Measurements from ENCODE around the gene UTP11.

The UTP11 gene

GRCh38 chr1:38060498-38060897 is 48.0 kb downstream of the UTP11 start:
- no peak overlapping the region for H3K4me3 ChIP-seq (replicated peaks; ENCODE audit: insufficient read depth, low read length)
- no peak overlapping the region for H3K27ac ChIP-seq (replicated peaks)
- H3K27me3 ChIP-seq (ENCODE audit: insufficient read depth, poor library complexity, severe bottlenecking), result no peaks in the 10 kb centered on the region
- no peak for TF ChIP-seq GABPA (IDR thresholded peaks at IDR 0.05; ENCODE audit: low read depth)
- TF ChIP-seq, protein P1, sequence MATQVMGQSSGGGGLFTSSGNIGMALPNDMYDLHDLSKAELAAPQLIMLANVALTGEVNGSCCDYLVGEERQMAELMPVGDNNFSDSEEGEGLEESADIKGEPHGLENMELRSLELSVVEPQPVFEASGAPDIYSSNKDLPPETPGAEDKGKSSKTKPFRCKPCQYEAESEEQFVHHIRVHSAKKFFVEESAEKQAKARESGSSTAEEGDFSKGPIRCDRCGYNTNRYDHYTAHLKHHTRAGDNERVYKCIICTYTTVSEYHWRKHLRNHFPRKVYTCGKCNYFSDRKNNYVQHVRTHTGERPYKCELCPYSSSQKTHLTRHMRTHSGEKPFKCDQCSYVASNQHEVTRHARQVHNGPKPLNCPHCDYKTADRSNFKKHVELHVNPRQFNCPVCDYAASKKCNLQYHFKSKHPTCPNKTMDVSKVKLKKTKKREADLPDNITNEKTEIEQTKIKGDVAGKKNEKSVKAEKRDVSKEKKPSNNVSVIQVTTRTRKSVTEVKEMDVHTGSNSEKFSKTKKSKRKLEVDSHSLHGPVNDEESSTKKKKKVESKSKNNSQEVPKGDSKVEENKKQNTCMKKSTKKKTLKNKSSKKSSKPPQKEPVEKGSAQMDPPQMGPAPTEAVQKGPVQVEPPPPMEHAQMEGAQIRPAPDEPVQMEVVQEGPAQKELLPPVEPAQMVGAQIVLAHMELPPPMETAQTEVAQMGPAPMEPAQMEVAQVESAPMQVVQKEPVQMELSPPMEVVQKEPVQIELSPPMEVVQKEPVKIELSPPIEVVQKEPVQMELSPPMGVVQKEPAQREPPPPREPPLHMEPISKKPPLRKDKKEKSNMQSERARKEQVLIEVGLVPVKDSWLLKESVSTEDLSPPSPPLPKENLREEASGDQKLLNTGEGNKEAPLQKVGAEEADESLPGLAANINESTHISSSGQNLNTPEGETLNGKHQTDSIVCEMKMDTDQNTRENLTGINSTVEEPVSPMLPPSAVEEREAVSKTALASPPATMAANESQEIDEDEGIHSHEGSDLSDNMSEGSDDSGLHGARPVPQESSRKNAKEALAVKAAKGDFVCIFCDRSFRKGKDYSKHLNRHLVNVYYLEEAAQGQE (IDR thresholded peaks at IDR 0.05; ENCODE audit: insufficient replicate concordance, low read depth), result no peak
- no peak for TF ChIP-seq SPI1 (IDR thresholded peaks at IDR 0.05; ENCODE audit: borderline replicate concordance, low read depth)
- TF ChIP-seq POLR2AphosphoS5 (IDR thresholded peaks at IDR 0.05; ENCODE audit: low read depth), result no peak
- TF ChIP-seq CTCF (IDR thresholded peaks at IDR 0.05; ENCODE audit: insufficient read depth, low read length), result no peak
- DNase-seq (ENCODE audit: low read depth in 1 of 2, low spot score in 1 of 2), result no peak

GRCh38 chr1:38061290-38061689 is 48.8 kb downstream of the UTP11 start:
- Histone ChIP-seq H3K27me3 (ENCODE audit: insufficient read depth, poor library complexity, severe bottlenecking) (no peaks in the 10 kb centered on the region), H3K27ac (replicated peaks) (no peak overlapping the region), H3K4me3 (replicated peaks; ENCODE audit: insufficient read depth, low read length) (no peak overlapping the region)
- no peak for TF ChIP-seq GABPA (IDR thresholded peaks at IDR 0.05; ENCODE audit: low read depth)
- no peak for TF ChIP-seq CTCF (IDR thresholded peaks at IDR 0.05; ENCODE audit: insufficient read depth, low read length)
- no peak for TF ChIP-seq POLR2AphosphoS5 (IDR thresholded peaks at IDR 0.05; ENCODE audit: low read depth)
- no peak for TF ChIP-seq SPI1 (IDR thresholded peaks at IDR 0.05; ENCODE audit: borderline replicate concordance, low read depth)
- TF ChIP-seq, protein P1 (IDR thresholded peaks at IDR 0.05; ENCODE audit: insufficient replicate concordance, low read depth), result no peak
- DNase-seq (ENCODE audit: low read depth in 1 of 2, low spot score in 1 of 2), result no peak

GRCh38 chr1:38061883-38062328 is 49.4 kb downstream of the UTP11 start:
- no peak overlapping the region for H3K4me3 ChIP-seq (replicated peaks; ENCODE audit: insufficient read depth, low read length)
- no peak for DNase-seq (ENCODE audit: low read depth in 1 of 2, low spot score in 1 of 2)
- no peaks in the 10 kb centered on the region for H3K27me3 ChIP-seq (ENCODE audit: insufficient read depth, poor library complexity, severe bottlenecking)
- TF ChIP-seq GABPA (IDR thresholded peaks at IDR 0.05; ENCODE audit: low read depth), result no peak
- TF ChIP-seq, protein P1 (IDR thresholded peaks at IDR 0.05; ENCODE audit: insufficient replicate concordance, low read depth), result no peak
- no peak for TF ChIP-seq CTCF (IDR thresholded peaks at IDR 0.05; ENCODE audit: insufficient read depth, low read length)
- no peak for TF ChIP-seq POLR2AphosphoS5 (IDR thresholded peaks at IDR 0.05; ENCODE audit: low read depth)
- no peak for TF ChIP-seq SPI1 (IDR thresholded peaks at IDR 0.05; ENCODE audit: borderline replicate concordance, low read depth)
- no peak overlapping the region for H3K27ac ChIP-seq (replicated peaks)

All from HL-60 (cell line).